Measurements from ENCODE around the gene NDUFAF2. TPM values are rescaled to one million over a fixed set of nuclear protein-coding genes. Genes with fewer than 3 reads are reported as not detected.
"Not testable (repeated sequence)": the region's sequence is repeated elsewhere in the genome, so short reads cannot be mapped to it uniquely, and the experiment has no call there.

Gene NDUFAF2
- total RNA-seq, 1 experiment from 2014 or later = 88.5 TPM

- no peaks in the 10 kb centered on the region for H3K9me3 ChIP-seq
- H3K27me3 ChIP-seq = no peaks in the 10 kb centered on the region
- H3K4me3 ChIP-seq = no peak overlapping the region
- no peak for DNase-seq
- H3K36me3 ChIP-seq = no peaks in the 10 kb centered on the region
These were observed 73.1 kb downstream of the NDUFAF2 start for GRCh38 chr5:61018062-61018461.

DNA sequence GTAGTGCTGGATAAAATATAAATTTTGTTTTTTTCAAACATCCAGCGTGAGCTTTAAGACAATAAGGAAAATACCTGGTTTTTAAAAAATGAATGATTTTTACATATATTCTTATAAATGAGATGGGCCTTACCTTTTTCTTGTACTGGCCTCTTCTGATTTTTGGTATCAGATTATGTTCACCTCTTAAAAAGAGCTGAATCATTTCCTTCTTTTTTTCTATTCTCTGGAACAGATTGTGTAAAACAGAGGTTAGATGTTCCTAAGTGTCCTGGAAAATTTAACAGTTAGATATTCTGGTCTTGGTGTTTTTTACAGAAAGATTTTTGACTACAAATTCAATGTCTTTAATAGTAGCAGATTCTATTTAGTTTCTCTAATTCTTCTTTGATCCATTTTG, 74.6 kb downstream of the NDUFAF2 start:
- H3K4me3 ChIP-seq = no peak overlapping the region
- H3K27me3 ChIP-seq = no peaks in the 10 kb centered on the region
- DNase-seq = no peak
- H3K36me3 ChIP-seq = no peaks in the 10 kb centered on the region
- H3K9me3 ChIP-seq = no peaks in the 10 kb centered on the region

GRCh38 chr5:61020415-61020814, 75.4 kb downstream of the NDUFAF2 start:
- H3K9me3 ChIP-seq = no peaks in the 10 kb centered on the region
- no peaks in the 10 kb centered on the region for H3K36me3 ChIP-seq
- H3K4me3 ChIP-seq = no peak overlapping the region
- DNase-seq = peak; percentile 4
- no peaks in the 10 kb centered on the region for H3K27me3 ChIP-seq

- DNase-seq = no peak
- no peak overlapping the region for H3K4me3 ChIP-seq
- H3K36me3 ChIP-seq = no peaks in the 10 kb centered on the region
- no peaks in the 10 kb centered on the region for H3K27me3 ChIP-seq
- no peaks in the 10 kb centered on the region for H3K9me3 ChIP-seq
These were observed 78.1 kb downstream of the NDUFAF2 start for GRCh38 chr5:61023131-61023530.

DNA sequence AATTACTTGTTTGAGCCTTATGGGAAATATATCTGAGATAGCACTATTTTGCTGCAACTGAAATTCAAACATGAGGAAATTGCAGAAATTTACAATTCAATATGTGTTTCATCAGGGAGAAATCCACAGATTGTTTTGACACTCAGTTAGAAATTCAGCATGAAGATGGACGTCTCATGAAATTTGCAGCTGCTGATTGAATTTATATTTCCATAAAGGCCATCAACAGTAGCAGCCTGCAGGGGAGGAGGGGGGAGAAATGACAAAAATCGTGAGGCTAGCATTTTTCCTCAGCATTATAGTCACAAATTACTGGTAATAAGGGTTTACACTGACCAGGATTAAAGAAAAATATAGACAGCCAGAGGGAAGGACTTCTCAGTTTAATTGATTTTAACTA, 81.0 kb downstream of the NDUFAF2 start:
- no peak for DNase-seq
- Histone ChIP-seq H3K27me3 (no peaks in the 10 kb centered on the region), H3K9me3 (no peaks in the 10 kb centered on the region), H3K4me3 (no peak overlapping the region), H3K36me3 (no peaks in the 10 kb centered on the region)

- Histone ChIP-seq H3K4me3 (no peak overlapping the region), H3K27me3 (no peaks in the 10 kb centered on the region), H3K9me3 (no peaks in the 10 kb centered on the region), H3K36me3 (no peaks in the 10 kb centered on the region)
- no peak for DNase-seq
These were observed 83.4 kb downstream of the NDUFAF2 start for GRCh38 chr5:61028382-61028781.

- no peak overlapping the region for H3K4me3 ChIP-seq
- no peaks in the 10 kb centered on the region for H3K9me3 ChIP-seq
- H3K27me3 ChIP-seq = no peaks in the 10 kb centered on the region
- no peaks in the 10 kb centered on the region for H3K36me3 ChIP-seq
- no peak for DNase-seq
These were observed 84.6 kb downstream of the NDUFAF2 start for GRCh38 chr5:61029456-61030162.

DNA sequence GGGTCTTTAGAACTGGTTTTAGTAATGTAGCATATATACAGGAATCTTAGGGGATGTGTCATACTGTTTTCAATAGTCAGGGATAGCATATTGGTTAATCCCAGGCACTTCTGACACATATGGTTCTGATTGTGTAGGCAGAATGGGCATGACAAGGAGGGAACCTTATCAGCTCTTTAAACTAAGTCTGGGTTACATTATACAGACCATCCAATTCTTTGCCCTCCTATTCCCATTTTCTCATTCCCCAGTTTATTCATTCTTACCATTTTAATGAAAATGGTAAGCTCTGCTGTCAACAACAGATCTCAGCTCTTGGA, 85.1 kb downstream of the NDUFAF2 start:
- Histone ChIP-seq H3K27me3 (no peaks in the 10 kb centered on the region), H3K4me3 (no peak overlapping the region), H3K9me3 (no peaks in the 10 kb centered on the region), H3K36me3 (no peaks in the 10 kb centered on the region)
- no peak for DNase-seq

- not testable (repeated sequence) for H3K4me3 ChIP-seq, H3K9me3 ChIP-seq, DNase-seq, H3K27me3 ChIP-seq, H3K36me3 ChIP-seq
These were observed 86.3 kb downstream of the NDUFAF2 start for GRCh38 chr5:61031301-61031700.

DNA sequence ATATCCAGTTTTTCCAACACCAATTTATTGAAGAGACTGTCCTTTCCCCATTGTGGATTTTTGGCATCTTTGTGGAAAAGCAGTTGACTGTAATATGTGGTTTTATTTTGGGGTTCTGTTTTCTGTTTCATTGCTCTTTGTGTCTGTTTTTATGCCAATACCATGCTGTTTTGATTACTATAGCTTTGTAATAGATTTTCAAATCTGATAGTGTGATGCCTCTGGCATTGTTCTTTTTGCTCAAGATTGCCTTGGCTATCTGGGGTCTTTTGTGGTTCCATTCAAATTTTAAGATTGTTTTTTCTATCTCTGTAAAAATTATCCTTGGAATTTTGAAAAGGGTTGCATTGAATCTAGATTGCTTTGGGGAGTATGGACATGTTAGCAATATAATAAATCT, 99.5 kb downstream of the NDUFAF2 start:
- H3K9me3 ChIP-seq = peaks cover 5% of the 10 kb centered on the region
- DNase-seq = no peak
- H3K4me3 ChIP-seq = no peak overlapping the region
- no peaks in the 10 kb centered on the region; the same call in 1 of the 2 replicates for H3K36me3 ChIP-seq
- H3K27me3 ChIP-seq = no peaks in the 10 kb centered on the region

DNA sequence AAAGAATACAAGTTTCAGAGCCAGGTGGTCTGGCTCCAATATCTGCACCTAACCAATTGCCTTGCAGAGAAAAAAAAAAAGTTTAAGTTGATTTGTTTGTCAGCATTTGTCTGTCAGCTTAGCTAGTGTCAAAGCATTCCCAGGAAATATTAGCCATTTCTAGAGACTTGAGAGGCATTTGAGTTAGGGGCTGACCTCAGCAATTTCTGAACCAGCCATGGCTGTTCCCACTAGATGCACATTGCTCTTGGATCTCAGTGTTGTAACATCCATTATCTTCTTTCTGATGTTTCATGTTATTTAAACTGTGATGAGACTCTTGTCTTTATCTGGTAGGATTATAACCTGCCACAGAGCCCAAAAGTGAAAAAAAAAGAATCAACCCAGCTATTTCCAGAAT, 102.3 kb downstream of the NDUFAF2 start:
- no peak for DNase-seq
- Histone ChIP-seq H3K4me3 (no peak overlapping the region), H3K9me3 (peaks cover 5% of the 10 kb centered on the region), H3K36me3 (no peaks in the 10 kb centered on the region), H3K27me3 (no peaks in the 10 kb centered on the region)

DNA sequence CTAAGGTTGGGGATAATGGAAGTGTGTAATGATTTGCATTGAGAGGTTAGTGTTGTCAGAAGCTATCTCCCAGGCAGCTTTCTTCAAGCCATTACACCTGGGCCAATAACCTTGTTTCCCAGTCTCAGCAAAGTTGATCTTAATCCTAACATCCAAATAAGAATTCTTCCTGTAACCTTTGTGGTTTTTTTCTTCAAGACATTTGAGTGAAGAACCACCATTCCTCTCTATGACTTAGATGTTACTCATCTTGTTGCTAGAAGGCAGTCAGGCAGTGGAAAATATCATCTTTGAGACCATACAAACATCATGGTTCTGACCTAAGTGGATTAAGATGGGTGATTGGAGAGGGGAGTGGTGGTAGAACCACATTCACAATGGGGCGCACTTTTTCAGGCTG, 103.5 kb downstream of the NDUFAF2 start:
- Histone ChIP-seq H3K9me3 (peaks cover 10% of the 10 kb centered on the region), H3K27me3 (no peaks in the 10 kb centered on the region), H3K36me3 (peaks cover 1% of the 10 kb centered on the region; the same call in 1 of the 2 replicates), H3K4me3 (no peak overlapping the region)
- DNase-seq = no peak

GRCh38 chr5:61050292-61050691, 105.3 kb downstream of the NDUFAF2 start:
- Histone ChIP-seq H3K9me3 (peaks cover 5% of the 10 kb centered on the region; the same call in 1 of the 2 replicates), H3K27me3 (no peaks in the 10 kb centered on the region), H3K4me3 (no peak overlapping the region), H3K36me3 (peaks cover 2% of the 10 kb centered on the region; the same call in 1 of the 2 replicates)
- no peak for DNase-seq

DNA sequence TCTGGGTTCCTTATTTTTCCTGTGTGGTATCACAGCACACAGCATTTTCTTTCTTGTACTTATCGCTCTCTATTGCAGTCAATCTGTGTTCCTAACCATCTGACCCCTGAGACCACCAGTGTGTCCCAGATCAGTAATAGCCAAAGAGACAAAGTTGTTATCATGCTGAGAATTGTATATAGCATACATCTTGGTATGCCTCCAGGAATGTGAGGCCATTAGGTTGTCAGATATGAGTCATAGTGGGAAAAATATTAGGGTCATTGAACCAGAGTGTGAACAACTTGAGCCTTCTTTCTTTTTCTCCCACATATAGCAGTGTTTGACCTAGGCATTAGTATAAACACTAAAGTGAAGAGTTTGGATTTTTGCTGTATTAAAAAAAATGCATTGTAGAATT, 106.3 kb downstream of the NDUFAF2 start:
- Histone ChIP-seq H3K4me3 (no peak overlapping the region), H3K9me3 (peaks cover 5% of the 10 kb centered on the region; the same call in 1 of the 2 replicates), H3K36me3 (peaks cover 2% of the 10 kb centered on the region; the same call in 1 of the 2 replicates), H3K27me3 (no peaks in the 10 kb centered on the region)
- DNase-seq = no peak

DNA sequence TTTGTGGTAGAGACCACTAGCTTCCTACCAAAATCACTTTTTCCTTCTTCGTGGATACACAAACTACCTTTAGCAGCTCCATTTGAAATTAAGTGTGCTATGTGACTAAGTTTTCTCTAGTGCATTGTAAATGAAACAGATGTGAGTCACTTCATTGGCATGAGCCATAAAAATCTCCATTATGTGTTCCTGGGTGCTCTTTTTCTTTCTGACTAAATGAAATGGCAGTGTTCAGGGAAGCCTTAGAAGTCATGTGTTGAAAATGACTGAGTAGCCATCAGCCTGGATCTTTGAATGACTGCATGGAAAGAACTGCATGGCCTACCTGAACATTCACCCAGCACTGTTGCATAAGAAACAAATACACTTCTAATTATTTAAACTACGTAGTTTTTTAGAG, 107.9 kb downstream of the NDUFAF2 start:
- Histone ChIP-seq H3K27me3 (no peaks in the 10 kb centered on the region), H3K36me3 (peaks cover 2% of the 10 kb centered on the region; the same call in 1 of the 2 replicates), H3K9me3 (peaks cover 5% of the 10 kb centered on the region; the same call in 1 of the 2 replicates), H3K4me3 (no peak overlapping the region)
- peak; percentile 2 for DNase-seq

- Histone ChIP-seq H3K9me3 (peaks cover 5% of the 10 kb centered on the region; the same call in 1 of the 2 replicates), H3K27me3 (no peaks in the 10 kb centered on the region), H3K36me3 (peaks cover 2% of the 10 kb centered on the region; the same call in 1 of the 2 replicates), H3K4me3 (no peak overlapping the region)
- no peak for DNase-seq
These were observed 108.9 kb downstream of the NDUFAF2 start for GRCh38 chr5:61053937-61054336.

DNA sequence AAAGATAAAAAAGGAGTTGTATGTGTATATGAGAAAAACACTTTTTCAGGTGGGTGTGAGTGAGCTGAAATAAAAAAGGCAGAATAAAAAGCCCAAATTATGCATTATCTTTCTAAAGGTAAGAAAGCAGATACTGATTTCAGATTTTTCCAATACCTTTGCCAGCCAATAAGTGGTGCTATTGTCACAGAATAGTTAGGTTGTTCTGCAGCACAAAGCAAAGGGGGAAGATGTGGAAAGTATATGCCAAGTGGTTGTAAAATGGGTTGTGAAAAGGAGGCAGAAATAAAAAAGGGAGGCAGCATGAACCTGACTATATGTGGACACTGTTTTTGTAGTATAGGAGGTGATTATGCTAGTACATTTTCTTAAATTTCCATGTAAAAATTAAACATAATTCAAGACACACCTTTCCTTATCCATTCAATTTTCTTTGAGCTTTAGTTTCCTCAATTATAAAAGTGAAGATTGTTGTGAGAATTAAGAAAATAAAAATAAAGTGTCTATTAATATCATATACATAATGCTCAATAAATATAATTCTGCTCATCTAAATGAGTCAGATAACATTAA, 110.5 kb downstream of the NDUFAF2 start:
- Histone ChIP-seq H3K36me3 (peaks cover 2% of the 10 kb centered on the region), H3K27me3 (no peaks in the 10 kb centered on the region), H3K4me3 (no peak overlapping the region), H3K9me3 (peaks cover 5% of the 10 kb centered on the region)
- DNase-seq = no peak

- no peaks in the 10 kb centered on the region; the same call in 1 of the 2 replicates for H3K36me3 ChIP-seq
- no peak for DNase-seq
These were observed 114.5 kb downstream of the NDUFAF2 start for GRCh38 chr5:61059499-61059898.

More at GRCh38 chr5:61059499-61059898, 114.5 kb downstream of the NDUFAF2 start:
- Histone ChIP-seq H3K27me3 (no peaks in the 10 kb centered on the region), H3K9me3 (peaks cover 15% of the 10 kb centered on the region), H3K4me3 (no peak overlapping the region)
